NCI-H774 (cell line): ENCODE measurements around the gene RAF1.
"Not testable (repeated sequence)": the region's sequence is repeated elsewhere in the genome, so short reads cannot be mapped to it uniquely, and the experiment has no call there.

Source experiments
- DNase-seq: peaks from one replicate; lab custom pipeline; 2025; lab: John Stamatoyannopoulos, UW

RAF1 gene

GRCh38 chr3:12557473-12558100, 106.3 kb downstream of the RAF1 start:
- DNase-seq, result no peak

- peak; percentile 67 for DNase-seq
These were observed 107.0 kb downstream of the RAF1 start, which contains the start of gene MKRN2 for GRCh38 chr3:12556690-12557472. MKRN2 (plus strand) TSS chr3:12557087; CDS start chr3:12557151, 64 bp downstream.

GRCh38 chr3:12556314-12556689, 107.6 kb downstream of the RAF1 start:
- DNase-seq, result no peak

- DNase-seq, result no peak
These were observed 110.0 kb downstream of the RAF1 start for GRCh38 chr3:12553921-12554391.

- no peak for DNase-seq
These were observed 113.8 kb downstream of the RAF1 start for GRCh38 chr3:12549971-12550760.

GRCh38 chr3:12545473-12545791, 118.5 kb downstream of the RAF1 start, which contains the start of gene MKRN2OS:
MKRN2OS (minus strand) TSS chr3:12545499; CDS start chr3:12545464, 35 bp downstream.
- no peak for DNase-seq

GRCh38 chr3:12544652-12545472, 119.1 kb downstream of the RAF1 start:
- no peak for DNase-seq

GRCh38 chr3:12543497-12543896, 120.4 kb downstream of the RAF1 start:
- DNase-seq, result not testable (repeated sequence)

- no peak for DNase-seq
These were observed 122.3 kb downstream of the RAF1 start for GRCh38 chr3:12541625-12542024.

- no peak for DNase-seq
These were observed 127.5 kb downstream of the RAF1 start for GRCh38 chr3:12536423-12536822.
